Choroid plexus epithelial cell (primary cell): Measurements from ENCODE around the gene R3HDM4.

Source experiments
- DNase-seq: peaks from one replicate; pipeline ENCODE4 v3.0.0-alpha.2; 2010; ENCODE audit warnings: low read depth
- H3K4me3 ChIP-seq: 2 replicates; pipeline ENCODE4 v1.5.1; 2011; ENCODE audit warnings: low read depth, mild to moderate bottlenecking, control low read depth, low read length, moderate library complexity
- TF ChIP-seq, protein P1 (sequence below): conservative IDR thresholded peaks from 2 replicates; pipeline ENCODE4 v1.5.1; 2011; ENCODE audit warnings: low read depth, mild to moderate bottlenecking, control low read depth, inconsistent platforms, low read length, moderate library complexity

The R3HDM4 gene

DNA sequence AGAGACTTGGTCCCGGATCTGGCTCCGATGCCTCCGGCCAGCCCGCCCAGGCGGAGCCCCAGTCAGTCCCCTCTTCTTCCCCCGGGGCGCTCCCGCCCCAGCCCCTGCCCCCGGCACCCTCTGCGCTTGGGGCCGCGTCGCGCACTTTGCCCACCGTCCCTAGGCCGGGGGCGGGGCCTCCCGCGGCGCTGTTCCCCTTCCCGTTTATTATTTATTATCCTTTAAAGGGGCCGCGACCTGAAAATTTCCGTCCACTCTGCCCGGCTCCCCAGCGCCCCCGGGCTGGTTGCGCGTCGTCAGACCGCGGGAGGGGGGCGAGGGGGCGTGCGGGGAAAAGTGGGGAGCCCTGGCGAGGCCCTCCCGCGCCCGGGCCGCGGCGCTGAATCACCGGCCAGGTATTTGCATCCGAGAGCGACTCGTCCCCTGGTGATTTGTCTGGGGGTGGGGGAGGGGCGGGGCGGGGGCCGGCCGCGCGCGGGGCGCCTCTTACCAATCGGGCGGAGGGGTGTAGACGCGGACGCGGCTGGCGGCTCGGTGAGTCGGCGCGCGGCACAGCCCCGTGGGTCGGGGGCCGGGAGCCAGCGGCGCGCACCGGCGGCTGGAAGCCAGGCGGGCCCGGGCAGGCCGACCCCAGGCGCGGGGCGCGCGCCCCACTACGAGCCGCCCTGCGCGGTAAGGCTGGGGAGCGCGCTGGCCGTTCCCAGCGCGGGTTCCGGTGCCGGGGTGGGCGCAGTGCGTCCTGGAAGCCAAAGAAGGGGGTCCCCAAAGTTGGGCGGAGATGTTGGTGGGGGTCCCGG is 12.7 kb upstream of the R3HDM4 start, which contains the start of gene ARID3A:
Gene ARID3A, plus strand, starts transcription at position 510 of the 797 bp plus-strand sequence. CDS start 3,494 bp downstream, outside the sequence.
- peak within 1 kb of the TSS; percentile 91 for H3K4me3 ChIP-seq
- DNase-seq: peak; percentile 86

DNA sequence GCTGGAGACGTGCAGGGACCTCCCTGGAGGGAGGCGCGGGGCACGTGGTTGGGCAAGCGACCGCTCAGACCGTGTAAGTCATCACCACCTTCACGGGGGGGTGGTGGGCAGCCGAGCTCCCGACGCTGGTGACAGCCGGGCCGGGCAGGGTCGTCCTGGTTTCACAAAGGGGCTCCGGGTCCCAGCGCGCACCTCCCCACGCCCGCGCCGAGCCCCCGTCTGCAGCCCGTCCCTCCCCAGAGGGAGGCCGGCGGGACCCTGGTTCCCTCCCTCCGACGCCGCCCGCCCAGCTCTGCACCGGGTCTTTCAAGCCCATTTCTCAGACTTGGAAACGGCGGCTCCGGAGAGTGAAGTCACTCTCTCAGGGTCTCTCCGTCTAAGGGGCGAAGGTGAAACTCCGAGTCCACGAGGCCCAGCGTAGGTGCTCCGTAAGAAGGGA is 12.1 kb upstream of the R3HDM4 start:
- DNase-seq: no peak
- TF ChIP-seq, protein P1, sequence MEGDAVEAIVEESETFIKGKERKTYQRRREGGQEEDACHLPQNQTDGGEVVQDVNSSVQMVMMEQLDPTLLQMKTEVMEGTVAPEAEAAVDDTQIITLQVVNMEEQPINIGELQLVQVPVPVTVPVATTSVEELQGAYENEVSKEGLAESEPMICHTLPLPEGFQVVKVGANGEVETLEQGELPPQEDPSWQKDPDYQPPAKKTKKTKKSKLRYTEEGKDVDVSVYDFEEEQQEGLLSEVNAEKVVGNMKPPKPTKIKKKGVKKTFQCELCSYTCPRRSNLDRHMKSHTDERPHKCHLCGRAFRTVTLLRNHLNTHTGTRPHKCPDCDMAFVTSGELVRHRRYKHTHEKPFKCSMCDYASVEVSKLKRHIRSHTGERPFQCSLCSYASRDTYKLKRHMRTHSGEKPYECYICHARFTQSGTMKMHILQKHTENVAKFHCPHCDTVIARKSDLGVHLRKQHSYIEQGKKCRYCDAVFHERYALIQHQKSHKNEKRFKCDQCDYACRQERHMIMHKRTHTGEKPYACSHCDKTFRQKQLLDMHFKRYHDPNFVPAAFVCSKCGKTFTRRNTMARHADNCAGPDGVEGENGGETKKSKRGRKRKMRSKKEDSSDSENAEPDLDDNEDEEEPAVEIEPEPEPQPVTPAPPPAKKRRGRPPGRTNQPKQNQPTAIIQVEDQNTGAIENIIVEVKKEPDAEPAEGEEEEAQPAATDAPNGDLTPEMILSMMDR: no peak
- H3K4me3 ChIP-seq: peak overlapping the region; percentile 91

More for the DNA sequence above, 12.7 kb upstream of the R3HDM4 start, which contains the start of gene ARID3A:
- TF ChIP-seq, protein P1: no peak

DNA sequence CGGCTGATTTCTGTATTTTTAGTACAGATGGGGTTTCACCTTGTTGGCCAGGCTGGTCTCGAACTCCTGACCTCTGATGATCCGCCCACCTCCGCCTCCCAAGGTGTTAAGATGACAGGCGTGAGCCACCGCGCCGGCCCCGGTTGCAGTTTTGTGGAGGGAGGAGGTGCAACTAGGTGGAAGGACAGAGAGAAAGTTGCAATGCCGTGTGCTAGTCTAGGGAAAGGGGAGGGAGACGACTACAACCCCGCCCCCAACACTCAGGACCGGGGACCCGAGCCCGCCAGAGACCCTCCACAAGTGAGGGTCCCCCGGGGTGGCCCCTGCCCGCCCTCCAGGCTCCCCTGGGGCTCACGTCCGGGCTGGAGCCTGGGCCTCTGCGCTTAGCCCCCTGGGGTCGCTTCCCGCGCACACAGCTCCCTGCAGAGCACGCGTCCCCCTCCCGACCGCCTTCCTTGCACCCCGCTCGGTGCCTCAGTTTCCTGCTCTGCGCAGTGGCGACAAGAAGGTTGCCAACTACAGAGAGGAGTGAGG is 11.6 kb upstream of the R3HDM4 start:
- TF ChIP-seq, protein P1: no peak
- DNase-seq: no peak
- peak overlapping the region; percentile 91 for H3K4me3 ChIP-seq

DNA sequence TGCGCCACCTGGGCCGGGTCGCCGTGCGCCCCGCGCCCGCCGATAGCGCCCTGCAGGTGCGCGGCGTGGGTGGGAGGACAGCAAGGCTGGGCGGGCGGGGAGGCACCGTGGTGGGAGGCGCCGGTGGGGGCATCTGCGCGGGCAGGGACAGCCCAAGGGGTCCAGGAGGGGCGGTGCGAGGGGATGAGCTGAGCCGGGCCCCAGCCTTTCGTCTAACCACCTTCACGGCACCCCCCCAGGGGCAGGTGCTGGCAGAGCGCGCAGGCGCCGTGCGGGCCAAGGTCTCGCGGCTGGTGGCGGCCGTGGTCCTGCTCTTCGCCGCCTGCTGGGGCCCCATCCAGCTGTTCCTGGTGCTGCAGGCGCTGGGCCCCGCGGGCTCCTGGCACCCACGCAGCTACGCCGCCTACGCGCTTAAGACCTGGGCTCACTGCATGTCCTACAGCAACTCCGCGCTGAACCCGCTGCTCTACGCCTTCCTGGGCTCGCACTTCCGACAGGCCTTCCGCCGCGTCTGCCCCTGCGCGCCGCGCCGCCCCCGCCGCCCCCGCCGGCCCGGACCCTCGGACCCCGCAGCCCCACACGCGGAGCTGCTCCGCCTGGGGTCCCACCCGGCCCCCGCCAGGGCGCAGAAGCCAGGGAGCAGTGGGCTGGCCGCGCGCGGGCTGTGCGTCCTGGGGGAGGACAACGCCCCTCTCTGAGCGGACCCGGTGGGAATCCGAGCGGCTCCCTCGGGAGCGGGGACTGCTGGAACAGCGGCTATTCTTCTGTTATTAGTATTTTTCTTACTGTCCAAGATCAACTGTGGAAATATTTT is 7.2 kb upstream of the R3HDM4 start:
- H3K4me3 ChIP-seq: peak overlapping the region; percentile 29
- TF ChIP-seq, protein P1: no peak
- DNase-seq: no peak

DNA sequence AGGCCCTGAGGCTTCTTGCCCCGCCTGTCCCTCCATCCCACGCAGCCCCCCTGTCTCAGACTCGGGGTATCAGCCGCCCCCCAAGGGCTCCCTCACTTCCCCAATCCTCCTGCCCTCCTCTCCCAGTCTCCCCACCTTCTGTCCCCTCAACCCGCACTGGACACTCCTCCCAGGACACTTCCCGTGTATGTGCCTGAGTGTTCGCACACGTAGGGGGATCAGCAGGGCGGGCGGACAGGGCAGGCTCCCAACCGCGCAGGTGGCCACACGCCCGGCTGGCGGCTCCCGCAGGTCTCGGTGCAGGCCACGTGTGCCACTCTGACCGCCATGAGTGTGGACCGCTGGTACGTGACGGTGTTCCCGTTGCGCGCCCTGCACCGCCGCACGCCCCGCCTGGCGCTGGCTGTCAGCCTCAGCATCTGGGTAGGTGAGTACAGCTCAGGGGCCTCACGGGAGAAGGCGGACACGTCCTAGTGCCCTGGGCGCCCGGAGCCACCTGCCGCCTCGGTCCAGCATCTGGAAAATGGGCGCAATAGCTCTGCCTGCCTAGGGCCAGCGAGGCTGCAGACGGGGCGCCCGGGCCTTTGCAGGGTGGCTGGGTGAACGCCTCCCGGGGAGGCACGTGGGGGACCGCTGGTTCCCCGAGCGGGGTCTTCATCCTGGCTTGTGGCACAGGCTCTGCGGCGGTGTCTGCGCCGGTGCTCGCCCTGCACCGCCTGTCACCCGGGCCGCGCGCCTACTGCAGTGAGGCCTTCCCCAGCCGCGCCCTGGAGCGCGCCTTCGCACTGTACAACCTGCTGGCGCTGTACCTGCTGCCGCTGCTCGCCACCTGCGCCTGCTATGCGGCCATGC is 6.4 kb upstream of the R3HDM4 start:
- no peak overlapping the region for H3K4me3 ChIP-seq
- TF ChIP-seq, protein P1: no peak
- DNase-seq: no peak

DNA sequence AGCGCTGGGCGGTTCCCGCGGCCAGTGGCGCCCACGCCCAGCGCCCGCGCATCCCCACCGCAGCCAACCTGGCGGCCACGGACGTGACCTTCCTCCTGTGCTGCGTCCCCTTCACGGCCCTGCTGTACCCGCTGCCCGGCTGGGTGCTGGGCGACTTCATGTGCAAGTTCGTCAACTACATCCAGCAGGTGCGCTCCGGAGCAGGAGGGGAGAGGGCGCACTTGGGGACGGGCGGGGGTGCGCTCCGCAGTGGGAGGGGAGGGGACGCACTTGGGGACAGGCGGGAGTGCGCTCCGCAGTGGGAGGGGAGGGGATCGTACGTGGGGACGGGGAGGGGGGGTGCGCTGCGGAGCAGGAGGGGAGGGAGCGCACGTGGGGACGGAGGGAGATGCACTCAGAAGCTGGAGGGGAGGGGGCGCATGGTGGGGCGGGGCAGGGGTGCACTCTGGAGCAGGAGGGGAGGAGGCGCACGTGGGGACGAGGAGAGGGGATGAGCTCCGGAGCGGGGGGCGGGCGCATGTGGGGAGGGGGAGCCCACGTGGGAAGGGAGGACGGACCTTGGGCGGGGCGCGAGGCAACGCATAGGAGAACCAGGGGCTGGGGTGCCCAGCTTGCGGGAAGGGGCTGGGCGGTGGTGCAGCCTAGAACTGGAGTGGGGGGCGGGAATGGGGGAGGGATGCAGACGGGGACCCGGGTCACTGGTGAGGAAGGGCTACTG is 5.6 kb upstream of the R3HDM4 start:
- DNase-seq: no peak
- TF ChIP-seq, protein P1: no peak
- no peak overlapping the region for H3K4me3 ChIP-seq
